Cortex of kidney (tissue), 1 donor: Measurements from ENCODE around the gene ADAMTS12.

Source experiments
- DNase-seq: peaks from one replicate; lab custom pipeline; 2025; lab: John Stamatoyannopoulos, UW

The ADAMTS12 gene

GRCh38 chr5:33806738-33807442, 84.9 kb downstream of the ADAMTS12 start:
- DNase-seq: no peak

GRCh38 chr5:33801292-33801691, 90.5 kb downstream of the ADAMTS12 start:
- DNase-seq: no peak

- no peak for DNase-seq
These were observed 91.4 kb downstream of the ADAMTS12 start for GRCh38 chr5:33800241-33800950.

GRCh38 chr5:33795496-33795895, 96.3 kb downstream of the ADAMTS12 start:
- DNase-seq: no peak

- DNase-seq: no peak
These were observed 97.1 kb downstream of the ADAMTS12 start for GRCh38 chr5:33794550-33795181.

DNA sequence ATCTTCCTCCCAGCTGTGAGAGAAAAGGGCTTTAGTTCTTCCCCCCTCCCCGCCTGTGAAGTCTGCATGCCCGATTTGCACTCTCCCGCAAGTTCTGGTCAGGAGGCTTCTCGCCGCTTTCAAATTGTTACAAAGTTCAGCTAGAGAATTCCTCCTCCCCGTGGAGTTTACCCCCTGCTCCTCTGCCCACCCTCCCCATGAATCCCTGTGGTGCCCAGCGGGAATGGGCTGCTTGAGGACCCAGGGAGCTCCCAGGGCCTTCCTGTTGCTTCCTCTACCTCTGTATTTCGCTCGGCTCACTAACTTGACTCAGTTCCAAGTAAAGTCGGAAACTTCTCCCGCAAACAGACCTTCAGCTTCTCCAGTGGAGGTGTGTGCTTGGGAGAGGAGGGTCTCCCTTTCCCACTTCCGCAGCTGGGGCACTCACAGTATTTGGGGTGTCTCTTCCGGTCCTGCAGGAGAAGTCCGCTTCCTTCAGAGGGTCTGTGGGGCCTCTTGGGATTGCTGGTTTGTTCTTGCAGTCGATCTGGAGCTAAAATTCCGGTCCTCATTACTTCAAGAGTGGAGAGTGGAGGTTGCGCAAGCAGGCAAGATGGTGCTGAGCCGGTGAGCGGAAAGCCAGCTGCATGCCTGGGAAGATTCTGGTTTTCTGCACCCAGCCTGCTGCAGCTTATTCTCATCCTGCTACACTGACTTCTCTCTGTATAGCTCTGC, 97.8 kb downstream of the ADAMTS12 start:
- no peak for DNase-seq

GRCh38 chr5:33793276-33793675, 98.5 kb downstream of the ADAMTS12 start:
- no peak for DNase-seq

DNA sequence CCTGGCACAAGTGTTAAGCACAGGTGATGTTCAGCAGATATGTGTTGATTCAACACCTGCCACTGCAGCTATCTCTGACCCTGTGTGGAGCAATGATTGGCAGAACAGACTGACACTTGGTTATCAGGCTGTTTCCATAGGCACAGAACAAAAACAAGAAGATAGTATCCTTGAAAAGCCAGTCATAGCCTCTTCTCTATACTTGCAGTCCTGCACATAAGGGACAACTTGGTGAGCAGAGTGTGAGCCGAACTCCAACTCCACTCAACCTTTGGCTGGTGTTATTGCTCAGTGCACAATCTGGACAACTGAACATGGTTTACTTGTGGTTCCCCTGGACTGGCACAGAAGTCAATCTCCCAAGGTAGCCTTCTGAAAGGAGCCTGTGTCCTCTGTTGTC, 99.2 kb downstream of the ADAMTS12 start:
- no peak for DNase-seq

DNA sequence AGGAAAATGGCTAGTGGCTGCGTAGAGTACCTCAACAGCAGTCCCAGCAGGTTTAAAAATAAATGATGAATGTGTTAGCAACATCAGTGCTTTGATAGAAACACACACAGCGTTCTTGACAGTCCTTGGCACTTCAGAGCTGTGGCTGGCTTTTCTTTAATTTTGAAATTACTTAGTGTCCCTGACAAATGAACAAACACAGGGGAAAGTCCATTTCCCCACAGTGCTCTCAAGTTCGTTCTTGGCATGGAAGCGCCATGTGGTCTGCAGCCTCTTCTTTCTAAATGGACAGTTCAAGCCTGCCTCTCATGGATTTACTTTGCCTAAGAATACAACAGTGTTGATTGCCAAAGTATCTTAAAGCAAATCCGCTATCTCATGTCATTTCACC, 102.2 kb downstream of the ADAMTS12 start:
- DNase-seq: no peak

- DNase-seq: no peak
These were observed 102.7 kb downstream of the ADAMTS12 start for GRCh38 chr5:33788922-33789566.

DNA sequence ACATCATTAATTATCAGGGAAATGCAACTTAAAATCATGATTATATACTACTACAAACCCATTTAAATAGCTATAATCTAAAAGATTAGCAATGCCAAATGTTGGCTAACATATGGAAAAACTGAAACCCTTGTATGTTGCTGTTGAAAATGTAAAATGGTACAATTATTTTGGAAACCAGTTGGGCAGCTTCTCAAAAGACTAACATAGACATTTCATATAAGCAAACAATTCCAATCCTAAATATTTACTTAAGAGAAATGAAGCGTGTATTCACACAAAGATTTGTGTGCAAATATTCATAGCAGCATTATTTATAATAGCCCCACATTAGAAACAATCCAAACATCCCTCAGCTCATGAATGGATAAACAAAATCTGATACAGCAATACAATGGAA, 106.2 kb downstream of the ADAMTS12 start:
- DNase-seq: no peak

GRCh38 chr5:33781286-33781685, 110.5 kb downstream of the ADAMTS12 start:
- no peak for DNase-seq

DNA sequence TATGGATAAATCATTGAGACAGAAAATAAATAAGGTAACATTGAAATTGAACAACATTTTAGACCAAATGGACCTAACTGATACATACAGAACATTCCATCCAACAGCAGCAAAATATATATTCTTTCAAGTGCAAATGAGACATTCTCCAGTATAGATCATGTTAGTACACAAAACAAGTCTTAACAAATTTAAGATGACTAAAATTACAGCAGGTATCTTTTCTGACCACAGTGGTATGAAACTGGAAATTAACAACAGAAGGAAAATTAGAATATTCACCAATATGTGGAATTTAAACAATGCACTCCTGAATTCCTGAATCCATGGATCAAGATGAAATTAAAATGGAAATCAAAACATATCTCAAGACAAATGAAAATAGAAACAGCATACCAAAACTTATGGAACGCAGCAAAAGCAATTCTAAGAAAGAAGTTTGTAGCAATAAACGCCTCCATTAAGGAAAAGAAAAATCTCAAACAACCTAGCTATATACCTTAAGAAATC, 115.6 kb downstream of the ADAMTS12 start:
- no peak for DNase-seq

DNA sequence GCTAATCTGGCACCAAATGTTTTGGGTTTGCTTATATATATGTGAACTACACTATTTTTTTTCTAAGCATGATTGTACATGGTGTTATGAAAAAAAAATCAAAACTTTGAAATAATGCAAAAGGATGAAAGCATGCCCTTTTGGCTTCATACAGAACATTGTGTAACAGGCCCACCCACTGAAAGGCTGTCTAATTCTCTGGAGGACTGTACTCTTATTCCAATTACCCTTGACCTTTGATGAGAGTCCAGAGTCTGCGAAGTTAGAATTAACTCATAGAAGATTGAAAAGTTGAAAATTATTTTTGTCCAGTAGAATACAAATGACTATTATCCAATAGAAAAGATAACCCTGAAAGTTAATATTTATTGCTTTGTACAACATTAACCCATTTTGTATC, 117.4 kb downstream of the ADAMTS12 start:
- no peak for DNase-seq

- no peak for DNase-seq
These were observed 119.4 kb downstream of the ADAMTS12 start for GRCh38 chr5:33772380-33772897.

DNA sequence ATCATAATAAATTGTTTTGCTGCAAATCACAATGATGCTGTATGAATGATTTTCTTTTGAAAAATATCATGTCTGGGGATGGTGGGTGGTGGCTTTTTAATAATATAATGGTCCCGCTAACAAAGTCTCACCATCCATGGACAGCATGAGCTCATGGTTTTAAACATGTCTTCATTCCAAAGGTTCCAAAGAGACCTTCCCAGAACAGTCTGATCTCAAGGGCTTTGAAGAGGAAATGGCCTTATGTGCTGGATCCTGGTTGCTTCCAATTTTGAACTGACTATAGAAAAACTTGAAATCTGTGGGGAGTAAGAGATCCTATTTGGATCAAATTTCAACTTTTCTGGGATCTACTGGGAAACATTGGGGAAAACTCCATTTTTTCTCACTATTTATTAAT, 121.8 kb downstream of the ADAMTS12 start:
- DNase-seq: no peak

DNA sequence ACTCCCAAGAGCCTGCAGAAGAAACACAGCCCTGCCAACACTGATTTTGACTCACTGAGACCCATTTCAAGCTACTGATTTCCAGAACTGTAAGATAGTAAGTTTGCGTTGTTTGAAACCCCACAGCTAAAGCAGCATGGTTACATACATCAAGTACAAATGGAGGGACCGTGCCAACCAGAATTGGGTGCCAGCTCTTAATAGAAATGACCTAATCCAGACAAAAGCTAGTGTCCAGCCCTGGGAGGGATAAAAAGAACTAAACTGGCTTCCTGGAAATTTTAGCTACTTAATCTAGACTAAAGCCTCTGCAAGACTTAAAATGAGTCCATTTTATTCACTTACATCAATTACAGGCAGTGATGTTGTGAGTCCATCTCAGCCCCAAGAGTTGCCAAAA, 122.6 kb downstream of the ADAMTS12 start:
- DNase-seq: no peak

DNA sequence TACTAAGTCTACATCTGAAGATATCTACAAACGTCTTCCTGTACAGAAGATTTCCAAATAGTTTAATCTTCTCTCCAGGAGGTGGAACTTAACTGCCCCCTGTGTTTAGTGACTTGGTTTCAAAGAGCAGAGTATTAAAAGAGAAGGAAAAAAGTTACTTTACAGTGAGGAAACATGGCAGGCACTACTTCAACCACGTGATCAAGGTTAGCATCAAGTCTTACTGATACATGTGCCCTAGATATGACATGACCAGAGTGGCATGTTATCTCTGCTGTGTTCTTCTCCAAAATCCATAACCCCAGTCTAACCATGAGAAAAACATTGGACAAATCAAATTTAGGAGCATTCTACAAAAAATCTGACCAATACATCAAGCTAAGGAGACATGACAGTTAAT, 125.8 kb downstream of the ADAMTS12 start:
- DNase-seq: no peak

GRCh38 chr5:33764786-33765185, 127.0 kb downstream of the ADAMTS12 start:
- no peak for DNase-seq

- no peak for DNase-seq
These were observed 128.4 kb downstream of the ADAMTS12 start for GRCh38 chr5:33763435-33763834.

DNA sequence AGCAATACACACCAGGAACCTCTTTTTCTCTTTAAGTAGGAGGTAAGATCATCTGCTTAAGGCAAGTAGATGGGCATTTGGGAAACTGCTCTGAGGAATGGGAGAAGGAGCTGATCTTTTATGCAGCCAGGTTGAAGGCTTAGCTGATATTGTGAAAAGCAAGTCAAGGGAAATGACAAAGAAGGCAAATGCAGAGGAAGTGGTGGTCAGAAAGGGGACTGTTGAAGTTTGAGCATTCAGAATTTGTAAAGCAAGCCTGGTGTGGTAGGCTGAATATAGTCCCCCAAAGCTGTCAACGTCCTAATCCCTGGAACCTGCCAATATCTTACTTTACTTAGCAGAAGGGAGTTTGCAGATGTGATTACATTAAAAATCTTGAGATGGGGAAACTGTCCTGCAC, 128.9 kb downstream of the ADAMTS12 start:
- DNase-seq: no peak

DNA sequence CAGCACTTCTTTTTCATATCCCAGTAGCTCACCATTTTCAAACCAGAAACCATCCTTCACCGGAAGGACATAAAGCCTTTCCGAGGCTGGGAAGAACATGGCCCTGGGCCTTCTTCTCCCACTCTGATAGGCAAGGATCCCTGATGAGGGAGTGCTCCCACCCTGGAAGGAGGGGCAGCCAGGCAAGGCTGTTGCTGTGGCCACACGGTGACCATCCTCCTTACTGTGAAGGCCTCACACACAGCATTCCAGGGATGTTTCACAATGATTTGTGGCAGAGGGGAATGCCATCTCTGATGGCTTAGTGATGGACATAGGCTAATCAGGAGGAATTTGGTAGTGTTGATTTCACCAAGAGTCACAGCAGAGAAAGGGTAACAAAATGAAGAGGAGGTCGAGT, 130.7 kb downstream of the ADAMTS12 start:
- DNase-seq: no peak
